Measurements from ENCODE around the gene PHETA1. TPM values are rescaled to one million over a fixed set of nuclear protein-coding genes. Genes with fewer than 3 reads are reported as not detected.
"Not testable (repeated sequence)": the region's sequence is repeated elsewhere in the genome, so short reads cannot be mapped to it uniquely, and the experiment has no call there.

PHETA1 gene
- polyA plus RNA-seq, 1 donor from 2014 or later = 25.4 TPM

- H3K79me2 ChIP-seq (replicated peaks; ENCODE audit: insufficient read depth, low read length) = no peaks in the 10 kb centered on the region
These were observed 35.7 kb upstream of the PHETA1 start for GRCh38 chr12:111404362-111405148.

DNA sequence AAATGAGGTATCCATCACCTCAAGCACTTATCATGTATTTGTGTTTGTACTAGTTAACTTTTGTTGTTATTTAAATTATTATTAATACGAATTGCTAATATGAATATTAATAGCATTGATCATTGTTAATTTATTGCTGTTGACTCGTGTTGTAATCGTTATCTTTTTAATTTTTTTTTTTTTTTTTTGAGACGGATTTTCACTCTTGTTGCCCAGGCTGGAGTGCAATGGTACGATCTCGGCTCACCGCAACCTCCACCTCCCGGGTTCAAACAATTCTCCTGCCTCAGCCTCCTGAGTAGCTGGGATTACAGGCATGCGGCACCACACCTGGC, 33.6 kb upstream of the PHETA1 start:
- not testable (repeated sequence) for H3K36me3 ChIP-seq (ENCODE audit: insufficient read depth, low read length); H3K9me2 ChIP-seq (ENCODE audit: insufficient read depth, low read length); H3K9me3 ChIP-seq (ENCODE audit: low read length); H3K79me2 ChIP-seq (replicated peaks; ENCODE audit: insufficient read depth, low read length); H2AFZ ChIP-seq (ENCODE audit: low read depth, low read length); H3F3A ChIP-seq (ENCODE audit: insufficient read depth, low read length, poor library complexity, severe bottlenecking); H4K20me1 ChIP-seq (ENCODE audit: insufficient read depth); H3K4me2 ChIP-seq (ENCODE audit: low read length); H3K9ac ChIP-seq (ENCODE audit: low read length); H3K4me3 ChIP-seq (ENCODE audit: low read length); H3K27ac ChIP-seq (ENCODE audit: low read length)
- peaks cover 16% of the 10 kb centered on the region for H3K27me3 ChIP-seq (ENCODE audit: insufficient read depth, low read depth, low read length)

More at GRCh38 chr12:111404362-111405148, 35.7 kb upstream of the PHETA1 start:
- peak overlapping the region; percentile 75 for H3K4me3 ChIP-seq (ENCODE audit: low read length)
- H2AFZ ChIP-seq (ENCODE audit: low read depth, low read length) = peak overlapping the region; percentile 51
- H3K36me3 ChIP-seq (ENCODE audit: insufficient read depth, low read length) = no peaks in the 10 kb centered on the region
- no peaks in the 10 kb centered on the region for H3F3A ChIP-seq (ENCODE audit: insufficient read depth, low read length, poor library complexity, severe bottlenecking)
- TF ChIP-seq EP300 (conservative IDR thresholded peaks at IDR 0.05; ENCODE audit: poor library complexity, severe bottlenecking) (no peak), POLR2AphosphoS5 (IDR thresholded peaks at IDR 0.05) (no peak), RAD21 (conservative IDR thresholded peaks at IDR 0.05) (no peak), REST (IDR thresholded peaks at IDR 0.05; ENCODE audit: borderline replicate concordance) (no peak), TAF1 (IDR thresholded peaks at IDR 0.05; ENCODE audit: low read depth) (no peak), EZH2 (IDR thresholded peaks at IDR 0.05; ENCODE audit: borderline replicate concordance, insufficient read depth, low read length, poor library complexity, severe bottlenecking) (no peak), MXI1 (conservative IDR thresholded peaks at IDR 0.05; ENCODE audit: poor library complexity, severe bottlenecking) (no peak), SMC3 (conservative IDR thresholded peaks at IDR 0.05; ENCODE audit: poor library complexity) (no peak)
- TF ChIP-seq, protein P1, sequence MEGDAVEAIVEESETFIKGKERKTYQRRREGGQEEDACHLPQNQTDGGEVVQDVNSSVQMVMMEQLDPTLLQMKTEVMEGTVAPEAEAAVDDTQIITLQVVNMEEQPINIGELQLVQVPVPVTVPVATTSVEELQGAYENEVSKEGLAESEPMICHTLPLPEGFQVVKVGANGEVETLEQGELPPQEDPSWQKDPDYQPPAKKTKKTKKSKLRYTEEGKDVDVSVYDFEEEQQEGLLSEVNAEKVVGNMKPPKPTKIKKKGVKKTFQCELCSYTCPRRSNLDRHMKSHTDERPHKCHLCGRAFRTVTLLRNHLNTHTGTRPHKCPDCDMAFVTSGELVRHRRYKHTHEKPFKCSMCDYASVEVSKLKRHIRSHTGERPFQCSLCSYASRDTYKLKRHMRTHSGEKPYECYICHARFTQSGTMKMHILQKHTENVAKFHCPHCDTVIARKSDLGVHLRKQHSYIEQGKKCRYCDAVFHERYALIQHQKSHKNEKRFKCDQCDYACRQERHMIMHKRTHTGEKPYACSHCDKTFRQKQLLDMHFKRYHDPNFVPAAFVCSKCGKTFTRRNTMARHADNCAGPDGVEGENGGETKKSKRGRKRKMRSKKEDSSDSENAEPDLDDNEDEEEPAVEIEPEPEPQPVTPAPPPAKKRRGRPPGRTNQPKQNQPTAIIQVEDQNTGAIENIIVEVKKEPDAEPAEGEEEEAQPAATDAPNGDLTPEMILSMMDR (IDR thresholded peaks at IDR 0.05; ENCODE audit: poor library complexity, severe bottlenecking) = no peak
- H4K20me1 ChIP-seq (ENCODE audit: insufficient read depth) = no peaks in the 10 kb centered on the region
- no peak overlapping the region for H3K4me2 ChIP-seq (ENCODE audit: low read length)
- no peaks in the 10 kb centered on the region for H3K9me3 ChIP-seq (ENCODE audit: low read length)
- no peaks in the 10 kb centered on the region for H3K9me2 ChIP-seq (ENCODE audit: insufficient read depth, low read length)
- H3K9ac ChIP-seq (ENCODE audit: low read length) = peak overlapping the region; percentile 63
- no peak overlapping the region for H3K27ac ChIP-seq (ENCODE audit: low read length)
- peaks cover 16% of the 10 kb centered on the region for H3K27me3 ChIP-seq (ENCODE audit: insufficient read depth, low read depth, low read length)
